DND-41 (cell line): ENCODE results near the gene MANBA.
A peak's percentile ranks its signal among the peaks of the same experiment; 100 is the strongest.

Experiments
- ATAC-seq: fragments of 200-7000 bp; cut with Tn5 transposase; 3 replicates; pipeline ENCODE4 v1.9.1; 2021; ENCODE audit warnings: low read depth; ENCODE audit not compliant: insufficient read depth
- DNase-seq: peaks from one replicate; pipeline ENCODE4 v3.0.0-alpha.2; 2020
- H2AFZ ChIP-seq: 2 replicates; pipeline ENCODE4 v1.6.0; 2012; ENCODE audit warnings: low read depth, low read length
- H3K27ac ChIP-seq: 2 replicates; pipeline ENCODE4 v1.5.1; 2012; ENCODE audit warnings: low read length, inconsistent platforms
- H3K27me3 ChIP-seq: fragments of 200-600 bp; sonication (generic); 2 replicates; pipeline ENCODE4 v1.6.0; 2012; ENCODE audit warnings: low read length, mild to moderate bottlenecking, inconsistent platforms; ENCODE audit not compliant: insufficient read depth, poor library complexity
- H3K36me3 ChIP-seq: 2 replicates; pipeline ENCODE4 v1.5.1; 2012; ENCODE audit warnings: low read length, inconsistent platforms; ENCODE audit not compliant: insufficient read depth
- H3K4me1 ChIP-seq: 2 replicates; pipeline ENCODE4 v1.5.1; 2012; ENCODE audit warnings: mild to moderate bottlenecking, low read length; ENCODE audit not compliant: insufficient read depth
- H3K4me2 ChIP-seq: 2 replicates; pipeline ENCODE4 v1.6.0; 2012; ENCODE audit warnings: mild to moderate bottlenecking, moderate library complexity, low read length, inconsistent platforms; ENCODE audit not compliant: insufficient read depth
- H3K4me3 ChIP-seq, 2 experiments: fragments of 200-600 bp in 1 of 2; shearing (Covaris generic) in 1 of 2; 2 replicates each; pipeline ENCODE4 v1.5.1; 2012 to 2016; ENCODE audit warnings: inconsistent platforms in 2 of 2, low read length in 2 of 2, mild to moderate bottlenecking in 2 of 2, low read depth in 1 of 2, moderate library complexity in 1 of 2
- H3K79me2 ChIP-seq: 2 replicates; pipeline ENCODE4 v1.6.0; 2012; ENCODE audit warnings: low read length, inconsistent platforms; ENCODE audit not compliant: insufficient read depth
- H3K9ac ChIP-seq: 2 replicates; pipeline ENCODE4 v1.6.0; 2012; ENCODE audit warnings: low read depth, mild to moderate bottlenecking, inconsistent platforms, low read length, moderate library complexity
- H3K9me3 ChIP-seq: 2 replicates; pipeline ENCODE4 v1.5.1; 2012; ENCODE audit warnings: low read length, moderate library complexity, mild to moderate bottlenecking, inconsistent platforms; ENCODE audit not compliant: insufficient read depth, severe bottlenecking
- H4K20me1 ChIP-seq: 2 replicates; pipeline ENCODE4 v1.6.0; 2012; ENCODE audit warnings: low read length; ENCODE audit not compliant: insufficient read depth
- CTCF ChIP-seq: IDR thresholded peaks from 2 replicates; pipeline ENCODE4 v1.5.1; 2012; ENCODE audit warnings: borderline replicate concordance, low read length, moderate library complexity, mild to moderate bottlenecking; ENCODE audit not compliant: poor library complexity, severe bottlenecking; ENCODE audit errors: extremely low read depth
- EZH2 ChIP-seq: IDR thresholded peaks from 3 replicates; pipeline ENCODE4 v1.6.1; 2012; ENCODE audit warnings: borderline replicate concordance, low read depth, mild to moderate bottlenecking, moderate library complexity, low read length, inconsistent platforms; ENCODE audit not compliant: severe bottlenecking

MANBA gene

GRCh38 chr4:102736636-102737549, 23.9 kb downstream of the MANBA start:
- Histone ChIP-seq H3K79me2 (peaks cover 2% of the 10 kb centered on the region; the same call in 1 of the 2 replicates), H3K9me3 (no peaks in the 10 kb centered on the region), H3K36me3 (0 out of 2 replicates have a peak, but pooled peaks cover 4% of the 10 kb centered on the region), H3K4me1 (peaks cover 9% of the 10 kb centered on the region), H3K27me3 (no peaks in the 10 kb centered on the region), H3K9ac (no peak overlapping the region), H3K4me3 (no peak overlapping the region), H3K27ac (no peak overlapping the region; the same call in 1 of the 2 replicates), H2AFZ (no peak overlapping the region), H3K4me2 (no peak overlapping the region), H4K20me1 (no peaks in the 10 kb centered on the region)
- DNase-seq (no peak), ATAC-seq (no peak)
- TF ChIP-seq CTCF, result no peak
- TF ChIP-seq EZH2, result no peak

GRCh38 chr4:102735582-102735981, 25.2 kb downstream of the MANBA start:
- no peak overlapping the region for H3K4me3 ChIP-seq
- no peak for ATAC-seq
- no peak overlapping the region for H3K4me2 ChIP-seq
- no peak overlapping the region for H3K27ac ChIP-seq
- H3K9me3 ChIP-seq, result peaks cover 12% of the 10 kb centered on the region
- no peak for DNase-seq
- H2AFZ ChIP-seq, result no peak overlapping the region
- 0 out of 2 replicates have a peak, but pooled peaks cover 4% of the 10 kb centered on the region for H3K36me3 ChIP-seq
- no peak overlapping the region for H3K9ac ChIP-seq
- TF ChIP-seq EZH2 (no peak), CTCF (no peak)
- peaks cover 9% of the 10 kb centered on the region for H3K4me1 ChIP-seq
- no peaks in the 10 kb centered on the region for H4K20me1 ChIP-seq
- H3K79me2 ChIP-seq, result peaks cover 2% of the 10 kb centered on the region; the same call in 1 of the 2 replicates
- H3K27me3 ChIP-seq, result no peaks in the 10 kb centered on the region

- H3K27me3 ChIP-seq, result no peaks in the 10 kb centered on the region
- H3K79me2 ChIP-seq, result peaks cover 2% of the 10 kb centered on the region; the same call in 1 of the 2 replicates
- H2AFZ ChIP-seq, result no peak overlapping the region
- 0 out of 2 replicates have a peak, but pooled peaks cover 4% of the 10 kb centered on the region for H3K36me3 ChIP-seq
- H3K27ac ChIP-seq, result no peak overlapping the region
- H3K9me3 ChIP-seq, result peaks cover 17% of the 10 kb centered on the region
- no peak overlapping the region for H3K9ac ChIP-seq
- H3K4me2 ChIP-seq, result no peak overlapping the region
- TF ChIP-seq EZH2 (no peak), CTCF (no peak)
- peak; percentile 46 for DNase-seq
- no peaks in the 10 kb centered on the region for H4K20me1 ChIP-seq
- peaks cover 9% of the 10 kb centered on the region for H3K4me1 ChIP-seq
- ATAC-seq, result peak; percentile 94
- H3K4me3 ChIP-seq, result no peak overlapping the region
Observed at GRCh38 chr4:102734591-102735385, 26.0 kb downstream of the MANBA start.
